Chondrocyte (in vitro differentiated cells): ENCODE data around the gene AFG3L2. TPM values are rescaled to one million over a fixed set of nuclear protein-coding genes. Genes with fewer than 3 reads are reported as not detected.

Experiments used
- DNase-seq: peaks from one replicate; pipeline ENCODE4 v3.0.0; 2021; ENCODE audit warnings: mixed read lengths, low spot score
- H3K27ac Mint-ChIP-seq: one replicate; pipeline ENCODE4 v1.8.0; 2021; ENCODE audit warnings: mild to moderate bottlenecking, moderate library complexity, mixed read lengths; ENCODE audit not compliant: unreplicated experiment
- H3K27me3 Mint-ChIP-seq: 2 replicates; pipeline ENCODE4 v1.8.0; 2021; ENCODE audit warnings: low read depth, mixed read lengths
- H3K36me3 Mint-ChIP-seq: 2 replicates; pipeline ENCODE4 v1.8.0; 2021; ENCODE audit warnings: low read depth, mixed read lengths
- H3K4me1 Mint-ChIP-seq: 2 replicates; pipeline ENCODE4 v1.8.0; 2021; ENCODE audit warnings: low read depth, mild to moderate bottlenecking, mixed read lengths
- H3K4me3 Mint-ChIP-seq: one replicate; pipeline ENCODE4 v1.8.0; 2021; ENCODE audit warnings: mild to moderate bottlenecking, moderate library complexity, mixed read lengths; ENCODE audit not compliant: unreplicated experiment
- H3K9me3 Mint-ChIP-seq: 2 replicates; pipeline ENCODE4 v1.8.0; 2021; ENCODE audit warnings: low read depth, mixed read lengths
- CTCF ChIP-seq: fragments of 200-600 bp; sonication (generic); IDR thresholded peaks from 2 replicates; pipeline ENCODE4 v1.5.0; 2021; ENCODE audit warnings: antibody characterized with exemption, mild to moderate bottlenecking, moderate library complexity
- total RNA-seq: library from RNA; stranded (reverse); gene quantifications from 3 replicates; pipeline ENCODE4 v1.2.1, GENCODE V29; 2021

The AFG3L2 gene
- total RNA-seq, 1 donor from 2014 or later, result 38.5 TPM

GRCh38 chr18:12336171-12336613, 40.8 kb downstream of the AFG3L2 start:
- DNase-seq, result no peak
- no peaks in the 10 kb centered on the region for H3K9me3 Mint-ChIP-seq
- H3K27ac Mint-ChIP-seq, result no peak overlapping the region
- H3K4me1 Mint-ChIP-seq, result peaks cover 26% of the 10 kb centered on the region
- peaks cover 19% of the 10 kb centered on the region for H3K36me3 Mint-ChIP-seq
- TF ChIP-seq CTCF, result no peak
- H3K27me3 Mint-ChIP-seq, result no peaks in the 10 kb centered on the region
- no peak overlapping the region for H3K4me3 Mint-ChIP-seq

DNA sequence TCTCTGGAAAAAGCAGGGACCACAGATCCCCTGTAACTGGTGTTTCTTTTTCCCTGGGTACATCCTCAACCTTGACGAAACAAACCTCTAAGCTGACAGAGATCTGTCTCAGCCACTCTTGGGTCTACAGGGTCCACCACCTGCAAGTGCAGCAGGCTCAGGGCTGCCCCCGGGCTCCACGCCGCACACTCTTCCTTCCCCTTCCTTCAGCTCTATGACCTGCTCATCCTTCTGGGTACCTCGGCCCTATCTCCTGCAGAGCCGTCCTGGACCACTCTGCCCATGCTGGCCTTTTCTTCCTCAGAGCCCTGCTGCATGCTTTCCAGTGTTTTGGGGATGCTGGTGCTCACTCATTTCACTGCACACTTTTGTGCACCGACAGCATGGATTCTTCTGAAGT, 41.5 kb downstream of the AFG3L2 start:
- DNase-seq, result no peak
- H3K36me3 Mint-ChIP-seq, result peaks cover 16% of the 10 kb centered on the region
- H3K27ac Mint-ChIP-seq, result no peak overlapping the region
- no peaks in the 10 kb centered on the region for H3K27me3 Mint-ChIP-seq
- peaks cover 26% of the 10 kb centered on the region for H3K4me1 Mint-ChIP-seq
- no peak overlapping the region for H3K4me3 Mint-ChIP-seq
- TF ChIP-seq CTCF, result no peak
- no peaks in the 10 kb centered on the region for H3K9me3 Mint-ChIP-seq

DNA sequence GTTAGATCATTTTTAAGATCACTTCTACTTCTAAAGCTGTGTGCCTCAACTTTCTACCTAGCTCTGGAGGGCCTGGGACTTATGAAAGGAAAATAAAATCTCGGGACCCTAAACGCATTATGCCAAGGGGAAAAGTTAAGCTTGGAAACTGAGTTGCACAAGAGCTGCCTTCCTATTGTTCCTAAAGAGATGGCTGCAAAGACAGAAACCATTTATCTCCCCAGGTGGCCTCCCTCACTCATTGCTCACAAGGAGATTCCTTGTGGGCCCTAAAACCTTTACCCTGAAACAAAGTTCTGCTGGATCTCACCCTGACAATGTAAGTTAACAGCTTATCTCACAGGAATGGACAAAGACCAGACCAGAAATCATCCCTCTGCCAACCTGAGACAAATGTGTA, 42.2 kb downstream of the AFG3L2 start:
- no peak for DNase-seq
- Mint-ChIP-seq H3K9me3 (no peaks in the 10 kb centered on the region), H3K4me1 (peaks cover 26% of the 10 kb centered on the region), H3K27me3 (no peaks in the 10 kb centered on the region), H3K36me3 (peaks cover 14% of the 10 kb centered on the region), H3K4me3 (no peak overlapping the region), H3K27ac (no peak overlapping the region)
- no peak for TF ChIP-seq CTCF

- Mint-ChIP-seq H3K4me1 (peaks cover 26% of the 10 kb centered on the region), H3K27ac (peak overlapping the region; percentile 9), H3K4me3 (no peak overlapping the region), H3K9me3 (no peaks in the 10 kb centered on the region), H3K36me3 (peaks cover 16% of the 10 kb centered on the region), H3K27me3 (no peaks in the 10 kb centered on the region)
- DNase-seq, result no peak
- TF ChIP-seq CTCF, result no peak
Measured at GRCh38 chr18:12334366-12334808, 42.6 kb downstream of the AFG3L2 start.

- Mint-ChIP-seq H3K36me3 (peaks cover 16% of the 10 kb centered on the region), H3K4me3 (no peak overlapping the region), H3K9me3 (no peaks in the 10 kb centered on the region), H3K27me3 (no peaks in the 10 kb centered on the region), H3K27ac (no peak overlapping the region), H3K4me1 (peaks cover 26% of the 10 kb centered on the region)
- DNase-seq, result no peak
- TF ChIP-seq CTCF, result no peak
Measured at GRCh38 chr18:12333506-12334290, 43.3 kb downstream of the AFG3L2 start.
